Esophagus muscularis mucosa (tissue), 3 donors: ENCODE measurements around the gene FAM110A.

Experiments used
- CTCF ChIP-seq, 3 experiments: fragments of 200-600 bp in 2 of 3; fragments of 450-650 bp in 1 of 3; sonication (generic) in 2 of 3; IDR thresholded peaks; one replicate each; pipeline ENCODE4 v1.5.1; 2017 to 2019; ENCODE audit warnings: antibody characterized with exemption in 3 of 3, mild to moderate bottlenecking in 2 of 3, moderate library complexity in 1 of 3
- POLR2A ChIP-seq: fragments of 450-650 bp; IDR thresholded peaks from one replicate; pipeline ENCODE4 v1.6.1; 2017; ENCODE audit warnings: antibody characterized with exemption, moderate library complexity, mild to moderate bottlenecking, low read depth
- POLR2AphosphoS5 ChIP-seq, 2 donors: sonication (generic); formaldehyde crosslinking; IDR thresholded peaks; one replicate each; pipeline ENCODE4 v1.6.1; 2017; ENCODE audit warnings: antibody characterized with exemption in 2 of 2

DNA sequence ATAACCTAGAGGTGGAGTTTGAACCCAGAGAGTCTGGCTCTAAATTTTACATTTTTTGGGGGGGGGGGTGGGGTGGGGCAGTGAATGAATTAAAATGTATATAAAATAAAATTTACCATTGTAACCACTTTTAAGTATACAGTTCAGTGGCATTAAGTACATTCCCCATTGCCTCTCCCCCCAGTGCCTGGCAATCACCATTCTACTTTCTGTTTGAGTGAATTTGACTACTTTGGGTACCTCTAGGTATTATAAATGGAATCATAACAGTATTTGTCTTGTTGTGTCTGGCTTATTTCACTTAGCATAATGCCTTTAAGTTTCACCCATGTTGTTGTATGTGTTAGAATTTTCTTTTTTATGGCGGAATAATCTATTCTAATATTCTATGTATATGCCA lies 2.7 kb downstream of the FAM110A start:
- TF ChIP-seq POLR2A (no peak), CTCF (IDR thresholded peaks at IDR 0.05) (no peak), POLR2AphosphoS5 (IDR thresholded peaks at IDR 0.05) (no peak)
